ENCODE measurements around the gene API5. TPM values are rescaled to one million over a fixed set of nuclear protein-coding genes. Genes with fewer than 3 reads are reported as not detected.
A peak's percentile ranks its signal among the peaks of the same experiment; 100 is the strongest.

API5 gene
- total RNA-seq, 5 donors from 2014 or later (not counting 1 experiment from before 2014, with no cell fraction given): 71.1 to 101 (median 97.2) TPM

GRCh38 chr11:43382614-43383013 is 70.8 kb downstream of the API5 start:
- no peak overlapping the region for H3K4me3 ChIP-seq (ENCODE audit: control insufficient read depth in 1 of 2, extremely low read depth in 1 of 2, low read length in 1 of 2)
- H3K9me3 ChIP-seq: no peaks in the 10 kb centered on the region
- Mint-ChIP-seq H3K4me1 (peaks cover 7 to 16% (median 8%) of the 10 kb centered on the region in 3 donors), H3K27me3 (no peaks in the 10 kb centered on the region), H3K4me3 (no peak overlapping the region), H3K36me3 (peaks cover 24% of the 10 kb centered on the region), H3K9me3 (no peaks in the 10 kb centered on the region), H3K27ac (no peak overlapping the region)
- H3K4me1 ChIP-seq (ENCODE audit: control insufficient read depth in 1 of 2, extremely low read depth in 1 of 2, insufficient read depth in 2 of 2, low read length in 2 of 2): no peaks in the 10 kb centered on the region
- no peaks in the 10 kb centered on the region for H3K27me3 ChIP-seq (replicated peaks in 1 of 2; ENCODE audit: control insufficient read depth in 2 of 2, extremely low read depth in 1 of 2, insufficient read depth in 2 of 2, low read length in 1 of 2)
- DNase-seq (no peak), ATAC-seq (replicated peaks in 1 of 4) (no peak)
- no peak overlapping the region for H3K27ac ChIP-seq (ENCODE audit: low read length)
- H3K36me3 ChIP-seq (ENCODE audit: control insufficient read depth in 2 of 2, extremely low read depth in 1 of 2, insufficient read depth in 1 of 2, low read length in 1 of 2): peaks cover 9 to 21% of the 10 kb centered on the region in 2 donors
- CTCF ChIA-PET: no interaction called here
- POLR2A ChIA-PET: no interaction called here
- WGBS (ENCODE audit: insufficient coverage): 88% methylated on average over 1 of the region's 1 CpG

DNA sequence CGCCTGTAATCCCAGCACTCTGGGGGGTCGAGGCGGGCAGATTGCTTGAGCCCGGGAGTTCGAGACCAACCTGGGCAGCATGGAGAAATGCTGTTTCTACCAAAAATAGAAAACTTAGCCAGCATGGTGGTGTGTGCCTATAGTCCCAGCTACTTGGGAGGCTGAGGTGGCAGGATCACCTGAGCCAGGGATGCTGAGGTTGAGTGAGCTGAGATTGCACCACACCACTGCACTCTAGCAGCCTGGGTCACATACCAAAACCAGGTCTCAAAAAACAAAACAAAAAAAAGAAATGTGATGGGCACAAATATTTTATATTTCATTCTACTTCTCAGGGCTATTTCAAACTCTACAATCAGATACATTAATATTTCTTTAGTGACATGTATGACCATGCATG is 72.6 kb downstream of the API5 start:
- no peaks in the 10 kb centered on the region for H3K4me1 ChIP-seq (ENCODE audit: control insufficient read depth in 1 of 2, extremely low read depth in 1 of 2, insufficient read depth in 2 of 2, low read length in 2 of 2)
- no peak overlapping the region for H3K4me3 ChIP-seq (ENCODE audit: control insufficient read depth in 1 of 2, extremely low read depth in 1 of 2, low read length in 1 of 2)
- H3K27ac ChIP-seq (ENCODE audit: low read length): no peak overlapping the region
- Mint-ChIP-seq H3K27me3 (no peaks in the 10 kb centered on the region), H3K27ac (no peak overlapping the region), H3K9me3 (no peaks in the 10 kb centered on the region), H3K36me3 (peaks cover 22% of the 10 kb centered on the region), H3K4me1 (peaks cover 0 to 10% (median 2%) of the 10 kb centered on the region in 3 donors), H3K4me3 (no peak overlapping the region)
- 100% methylated on average over 3 of the region's 5 CpGs for WGBS (ENCODE audit: insufficient coverage)
- POLR2A ChIA-PET: no interaction called here
- CTCF ChIA-PET: interaction anchor here in 1 of 2 donors (1.1 kb wide), 1 partner anchor 17 kb away, joined by 3 read pairs; no protein-coding TSS in a partner anchor
- no peak for DNase-seq
- H3K9me3 ChIP-seq: no peaks in the 10 kb centered on the region
- H3K36me3 ChIP-seq (ENCODE audit: control insufficient read depth in 2 of 2, extremely low read depth in 1 of 2, insufficient read depth in 1 of 2, low read length in 1 of 2): peaks cover 9 to 24% of the 10 kb centered on the region in 2 donors
- ATAC-seq (replicated peaks in 1 of 4): no peak
- H3K27me3 ChIP-seq (replicated peaks in 1 of 2; ENCODE audit: control insufficient read depth in 2 of 2, extremely low read depth in 1 of 2, insufficient read depth in 2 of 2, low read length in 1 of 2): no peaks in the 10 kb centered on the region

GRCh38 chr11:43392713-43393112 is 80.9 kb downstream of the API5 start:
- Mint-ChIP-seq H3K27ac (peak overlapping the region; percentile 22 to 41), H3K4me1 (peaks cover 13 to 21% (median 15%) of the 10 kb centered on the region in 3 donors), H3K36me3 (peaks cover 61% of the 10 kb centered on the region), H3K4me3 (peak overlapping the region in 2 of 3 donors; percentile 10 to 44), H3K27me3 (no peaks in the 10 kb centered on the region), H3K9me3 (no peaks in the 10 kb centered on the region)
- Histone ChIP-seq H3K4me3 (ENCODE audit: control insufficient read depth in 1 of 2, extremely low read depth in 1 of 2, low read length in 1 of 2) (no peak overlapping the region), H3K36me3 (ENCODE audit: control insufficient read depth in 2 of 2, extremely low read depth in 1 of 2, insufficient read depth in 1 of 2, low read length in 1 of 2) (peaks cover 9 to 62% of the 10 kb centered on the region in 2 donors), H3K27me3 (replicated peaks in 1 of 2; ENCODE audit: control insufficient read depth in 2 of 2, extremely low read depth in 1 of 2, insufficient read depth in 2 of 2, low read length in 1 of 2) (no peaks in the 10 kb centered on the region), H3K27ac (ENCODE audit: low read length) (no peak overlapping the region), H3K4me1 (ENCODE audit: control insufficient read depth in 1 of 2, extremely low read depth in 1 of 2, insufficient read depth in 2 of 2, low read length in 2 of 2) (peaks cover 0 to 5% of the 10 kb centered on the region in 2 experiments), H3K9me3 (no peaks in the 10 kb centered on the region)
- POLR2A ChIA-PET: interaction anchor here in 1 of 2 donors (0.6 to 1.0 kb wide), 2 partner anchors 22 to 651 kb away, joined by 3 read pairs; no protein-coding TSS in a partner anchor
- CTCF ChIA-PET: interaction anchor here (0.8 to 1.5 kb wide), 3 partner anchors 16 to 81 kb away, joined by 3 to 8 read pairs (median 3); partner anchors contain the start of gene API5 (in 1 of the 2)
- peak in 2 of 4 experiments; percentile 35 to 67 for ATAC-seq (replicated peaks in 1 of 4)
- 50% methylated on average over 1 of the region's 5 CpGs for WGBS (ENCODE audit: insufficient coverage)
- peak in 1 of 35 experiments; percentile 25 for DNase-seq

GRCh38 chr11:43393765-43394355 is 82.1 kb downstream of the API5 start:
- ChIA-PET CTCF (no interaction called here), POLR2A (interaction anchor here in 1 of 2 donors (1.0 kb wide), 1 partner anchor 24 kb away, joined by 3 read pairs; no protein-coding TSS in a partner anchor)
- Histone ChIP-seq H3K4me3 (ENCODE audit: control insufficient read depth in 1 of 2, extremely low read depth in 1 of 2, low read length in 1 of 2) (no peak overlapping the region), H3K9me3 (no peaks in the 10 kb centered on the region), H3K27me3 (replicated peaks in 1 of 2; ENCODE audit: control insufficient read depth in 2 of 2, extremely low read depth in 1 of 2, insufficient read depth in 2 of 2, low read length in 1 of 2) (no peaks in the 10 kb centered on the region), H3K27ac (ENCODE audit: low read length) (no peak overlapping the region), H3K36me3 (ENCODE audit: control insufficient read depth in 2 of 2, extremely low read depth in 1 of 2, insufficient read depth in 1 of 2, low read length in 1 of 2) (peaks cover 9 to 71% of the 10 kb centered on the region in 2 donors), H3K4me1 (ENCODE audit: control insufficient read depth in 1 of 2, extremely low read depth in 1 of 2, insufficient read depth in 2 of 2, low read length in 2 of 2) (peaks cover 0 to 5% of the 10 kb centered on the region in 2 experiments)
- H3K9me3 Mint-ChIP-seq: no peaks in the 10 kb centered on the region
- H3K36me3 Mint-ChIP-seq: peaks cover 71% of the 10 kb centered on the region
- H3K27me3 Mint-ChIP-seq: no peaks in the 10 kb centered on the region
- H3K27ac Mint-ChIP-seq: no peak overlapping the region
- ATAC-seq (replicated peaks in 1 of 4) (no peak), DNase-seq (no peak)
- WGBS (ENCODE audit: insufficient coverage): no CpG with 5 or more reads among the region's 2 CpGs
- H3K4me3 Mint-ChIP-seq: no peak overlapping the region
- H3K4me1 Mint-ChIP-seq: peaks cover 13 to 21% (median 15%) of the 10 kb centered on the region in 3 donors

Other genes with a start within 250 kb of the API5 start
- 100 to 1,000 TPM in 2 of 5 donors, 10 to 100 TPM in 3; 72.4 to 123 (median 94.8) TPM for gene TTC17, start 46.9 kb downstream of the API5 start, total RNA-seq

All from T-cell (primary cell).